GM12878 (cell line): ENCODE measurements around the gene HMCES. TPM values are rescaled to one million over a fixed set of nuclear protein-coding genes. Genes with fewer than 3 reads are reported as not detected.

Experiments
- ATAC-seq: fragments of 200-7000 bp; cut with Tn5 transposase; 3 replicates; pipeline ENCODE4 v1.9.1; 2020; ENCODE audit warnings: mild to moderate bottlenecking, moderate library complexity
- BruUV-seq: library from RNA; stranded (reverse); fragments of 400-500 nt; replicated peaks from 2 replicates; lab custom pipeline; 2021; lab: Mats Ljungman, UMichigan
- CTCF ChIA-PET: fragments of 300-600 bp; sonication (Branson Sonifier 250); formaldehyde crosslinking; extraction: SDS; loops from one replicate; lab custom pipeline; 2021; ENCODE audit warnings: inconsistent platforms; lab: Yijun Ruan, JAX
- POLR2A ChIA-PET: fragments of 350-600 bp; formaldehyde crosslinking; extraction: SDS; loops from one replicate; lab custom pipeline; 2021; ENCODE audit warnings: inconsistent platforms; lab: Charles Lee
- RAD21 ChIA-PET: fragments of 300-600 bp; sonication (Branson Sonifier 250); formaldehyde crosslinking; loops from one replicate; lab custom pipeline; 2023; ENCODE audit warnings: antibody characterized with exemption; ENCODE audit not compliant: unreplicated experiment; lab: Charles Lee
- SMC1A ChIA-PET: fragments of 300-600 bp; sonication (Branson Sonifier 250); formaldehyde crosslinking; loops from one replicate; lab custom pipeline; 2023; ENCODE audit not compliant: unreplicated experiment, uncharacterized antibody; lab: Charles Lee
- DNase-seq: peaks from one replicate; pipeline ENCODE4 v3.0.0-alpha.2; 2011; ENCODE audit warnings: low read depth, low spot score
- FAIRE-seq: peaks from 3 replicates; lab custom pipeline; 2011; peaks lifted over from hg19 to GRCh38; lab: Jason Lieb, UNC
- H2AFZ ChIP-seq: 2 replicates; pipeline ENCODE4 v1.6.0; 2011; ENCODE audit warnings: low read depth, low read length, control low read depth; ENCODE audit not compliant: control insufficient read depth
- H3K27ac ChIP-seq: 2 replicates; pipeline ENCODE4 v1.5.1; 2011; ENCODE audit warnings: control low read depth; ENCODE audit not compliant: control insufficient read depth, insufficient read depth
- H3K27me3 ChIP-seq, 2 experiments: replicated peaks in 1 of 2; 2 replicates each; pipeline versions ENCODE4 v1.6.0 to v1.6.1; 2011; ENCODE audit warnings: low read length in 1 of 2; ENCODE audit not compliant: control insufficient read depth in 2 of 2, insufficient read depth in 2 of 2
- H3K36me3 ChIP-seq, 2 experiments: 2 replicates each; pipeline ENCODE4 v1.5.1; 2011; ENCODE audit warnings: low read length in 1 of 2; ENCODE audit not compliant: control insufficient read depth in 2 of 2, insufficient read depth in 2 of 2
- H3K4me1 ChIP-seq: 2 replicates; pipeline ENCODE4 v1.6.1; 2011; ENCODE audit warnings: mild to moderate bottlenecking, low read length, moderate library complexity, mixed read lengths; ENCODE audit not compliant: control insufficient read depth, insufficient read depth
- H3K4me2 ChIP-seq: 2 replicates; pipeline ENCODE4 v1.6.0; 2011; ENCODE audit warnings: control low read depth; ENCODE audit not compliant: control insufficient read depth, insufficient read depth
- H3K4me3 ChIP-seq: fragments of 200-600 bp; sonication (generic); 2 replicates; pipeline ENCODE4 v1.5.1; 2016
- H3K79me2 ChIP-seq: 2 replicates; pipeline ENCODE4 v1.6.0; 2011; ENCODE audit warnings: low read length; ENCODE audit not compliant: control insufficient read depth, insufficient read depth
- H3K9ac ChIP-seq: 2 replicates; pipeline ENCODE4 v1.8.0; 2011; ENCODE audit warnings: low read length, control low read depth, mixed read lengths; ENCODE audit not compliant: control insufficient read depth, insufficient read depth
- H3K9me3 ChIP-seq: replicated peaks from 3 replicates; pipeline ENCODE4 v1.5.1; 2011; ENCODE audit warnings: mild to moderate bottlenecking, low read length; ENCODE audit not compliant: control insufficient read depth, insufficient read depth
- H4K20me1 ChIP-seq: 2 replicates; pipeline ENCODE4 v1.6.0; 2011; ENCODE audit not compliant: control insufficient read depth, insufficient read depth
- ATF7 ChIP-seq: fragments of 450-650 bp; IDR thresholded peaks from 2 replicates; pipeline ENCODE4 v1.6.1; 2016; ENCODE audit warnings: low read depth, mild to moderate bottlenecking
- CHD1 ChIP-seq: IDR thresholded peaks from 2 replicates; pipeline ENCODE4 v1.6.1; 2012; ENCODE audit warnings: low read depth, low read length, improper control_type of control experiment
- EED ChIP-seq: sonication (generic); IDR thresholded peaks from 2 replicates; pipeline ENCODE4 v1.6.1; 2016; ENCODE audit warnings: antibody characterized with exemption, low read depth
- FOXK2 ChIP-seq: fragments of 450-650 bp; IDR thresholded peaks from 2 replicates; pipeline ENCODE4 v1.6.1; 2017; ENCODE audit warnings: mild to moderate bottlenecking, moderate library complexity
- GABPA ChIP-seq: IDR thresholded peaks from 2 replicates; pipeline ENCODE4 v1.6.1; 2014; ENCODE audit warnings: antibody characterized with exemption, low read depth, mild to moderate bottlenecking, inconsistent platforms
- HDAC2 ChIP-seq: fragments of 200-600 bp; sonication (generic); IDR thresholded peaks from 2 replicates; pipeline ENCODE4 v1.6.1; 2017
- MYC ChIP-seq: IDR thresholded peaks from 2 replicates; pipeline ENCODE4 v1.6.1; 2011; ENCODE audit warnings: mild to moderate bottlenecking, low read length, moderate library complexity, inconsistent platforms; ENCODE audit not compliant: insufficient read depth, insufficient replicate concordance, insufficient read length, severe bottlenecking
- NFIC ChIP-seq: IDR thresholded peaks from 2 replicates; pipeline ENCODE4 v1.6.1; 2012; ENCODE audit warnings: low read depth, mild to moderate bottlenecking, inconsistent platforms, low read length, moderate library complexity
- POLR2A ChIP-seq: IDR thresholded peaks from 2 replicates; pipeline ENCODE4 v1.6.1; 2011; ENCODE audit warnings: low read depth, mild to moderate bottlenecking, low read length
- RFX5 ChIP-seq: IDR thresholded peaks from 2 replicates; pipeline ENCODE4 v1.6.1; 2011; ENCODE audit warnings: low read depth, low read length, improper control_type of control experiment
- STAT3 ChIP-seq: IDR thresholded peaks from 2 replicates; pipeline ENCODE4 v1.6.1; 2011; ENCODE audit warnings: low read depth, low read length, improper control_type of control experiment
- SUPT20H ChIP-seq: IDR thresholded peaks from 2 replicates; pipeline ENCODE4 v1.6.1; 2011; ENCODE audit warnings: low read depth, mild to moderate bottlenecking, low read length, moderate library complexity, borderline replicate concordance; ENCODE audit not compliant: control insufficient read depth
- TAF1 ChIP-seq: IDR thresholded peaks from 2 replicates; pipeline ENCODE4 v1.6.1; 2011; ENCODE audit warnings: mild to moderate bottlenecking, low read depth, low read length, borderline replicate concordance
- TARDBP ChIP-seq: IDR thresholded peaks from 2 replicates; pipeline ENCODE4 v1.6.1; 2016; ENCODE audit warnings: borderline replicate concordance
- ZNF24 ChIP-seq: fragments of 450-650 bp; IDR thresholded peaks from 2 replicates; pipeline ENCODE4 v1.6.1; 2017; ENCODE audit warnings: antibody characterized with exemption, mild to moderate bottlenecking
- ZNF384 ChIP-seq: IDR thresholded peaks from 2 replicates; pipeline ENCODE4 v1.6.1; 2012; ENCODE audit warnings: low read depth, mild to moderate bottlenecking, low read length, improper control_type of control experiment, borderline replicate concordance
- WGBS: methylation state at CpG from one replicate; pipeline ENCODE4 v1.1.6; 2016; ENCODE audit warnings: low lambda C conversion rate; ENCODE audit not compliant: insufficient replicate concordance, insufficient coverage; ENCODE audit errors: missing lambda C conversion rate; 5-methylcytosine and 5-hydroxymethylcytosine counted together
- in situ Hi-C: fragments of 300-500 bp; cut with MboI; formaldehyde crosslinking; loops from 9 replicates; pipeline ENCODE4 v1.14.3; 2018; ENCODE audit warnings: mixed read lengths
- intact Hi-C: fragments of 100-400 bp; cut with micrococcal nuclease; formaldehyde crosslinking; loops from one replicate; pipeline ENCODE4 v1.14.2; 2022; ENCODE audit not compliant: unreplicated experiment
- polyA plus RNA-seq, 11 experiments: library from polyadenylated mRNA; depleted of rRNA in 4 of 11; unstranded in 6 of 11; stranded (reverse) in 5 of 11; fragments of >200 nt; fragmentation: Nextera tagmentation in 4 of 11; fragmentation: Illumina TruSeq in 1 of 11; extraction: Ambion mirVana in 4 of 11; extraction: Trizol in 1 of 11; gene quantifications; 1 replicate in 1 of 11; 2 replicates in 10 of 11; pipeline versions ENCODE4 v1.2.1 to v1.2.3, GENCODE V29; 2011 to 2016; ENCODE audit warnings: inconsistent platforms in 2 of 11, missing spikeins in 2 of 11, low read depth in 1 of 11
- total RNA-seq, 4 experiments: library from RNA; depleted of rRNA in 3 of 4; stranded (reverse); fragments of >200 nt in 3 of 4; fragmentation: Illumina TruSeq in 1 of 4; extraction: Trizol in 1 of 4; gene quantifications; 2 replicates each; pipeline versions ENCODE4 v1.2.1 to v1.2.3, GENCODE V29; 2013 to 2021
- TF ChIP-seq, protein P1 (sequence below): fragments of 450-650 bp; IDR thresholded peaks from 2 replicates; pipeline ENCODE4 v1.6.1; 2017; ENCODE audit warnings: borderline replicate concordance
- TF ChIP-seq, protein P2 (sequence below): IDR thresholded peaks from 2 replicates; pipeline ENCODE4 v1.6.1; 2011; ENCODE audit warnings: borderline replicate concordance, low read depth, mild to moderate bottlenecking, moderate library complexity, low read length; ENCODE audit not compliant: insufficient read depth, poor library complexity, severe bottlenecking
- TF ChIP-seq, protein P3 (sequence below): IDR thresholded peaks from 2 replicates; pipeline ENCODE4 v1.6.1; 2012; ENCODE audit warnings: low read length, inconsistent platforms
- TF ChIP-seq, protein P4 (sequence below): IDR thresholded peaks from 2 replicates; pipeline ENCODE4 v1.6.1; 2011; ENCODE audit warnings: low read depth, mild to moderate bottlenecking, low read length, moderate library complexity, borderline replicate concordance; ENCODE audit errors: extremely low read depth

The HMCES gene
- total and polyA plus RNA-seq, 10 of the 15 experiments (the other 5 are each of a cell fraction or from before 2014, with no cell fraction given), result 12.4 to 49.8 (median 27.0) TPM

DNA sequence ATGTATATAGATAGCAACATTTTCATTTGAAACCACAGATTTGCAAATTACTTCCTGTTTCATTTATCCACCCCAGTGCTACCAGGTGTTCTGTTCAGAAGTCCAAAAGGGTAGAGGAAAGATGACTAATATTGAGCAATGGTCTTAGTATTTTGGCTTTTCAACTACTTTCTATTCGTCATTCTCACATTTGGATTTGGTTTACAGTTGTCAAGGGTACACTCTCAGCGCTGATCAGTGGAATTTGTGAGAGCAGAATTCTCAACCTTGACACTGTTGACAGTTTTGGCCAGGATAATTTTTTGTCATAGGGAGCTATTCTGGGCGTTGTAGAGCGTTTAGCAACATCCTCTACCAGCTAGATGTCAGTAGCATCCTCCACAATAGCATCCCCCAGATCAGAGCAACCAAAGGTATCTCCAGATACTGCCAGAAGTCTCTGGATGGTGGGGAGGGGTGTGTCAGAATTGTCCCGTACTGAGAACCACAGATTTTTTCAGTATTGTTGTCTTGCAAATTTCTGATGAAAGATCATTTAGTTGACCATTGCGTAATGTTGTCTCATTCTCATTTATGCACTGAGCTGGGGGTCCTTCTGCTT, 4.2 kb downstream of the HMCES start:
- peak overlapping the region; percentile 76 for H3K4me2 ChIP-seq
- intact Hi-C loops, result loop anchor here (2.0 kb wide), 1 partner anchor 28 kb away; no protein-coding TSS in a partner anchor
- TF ChIP-seq TARDBP (no peak), TAF1 (no peak), SUPT20H (no peak), FOXK2 (no peak), CHD1 (no peak), EED (peak; percentile 88), NFIC (peak; percentile 98), STAT3 (peak; percentile 71; the same call in 1 of the 2 replicates), HDAC2 (no peak), ZNF24 (no peak), RFX5 (no peak), MYC (no peak), ATF7 (peak; percentile 98), POLR2A (no peak), ZNF384 (no peak), GABPA (peak; percentile 72)
- TF ChIP-seq, protein P1, sequence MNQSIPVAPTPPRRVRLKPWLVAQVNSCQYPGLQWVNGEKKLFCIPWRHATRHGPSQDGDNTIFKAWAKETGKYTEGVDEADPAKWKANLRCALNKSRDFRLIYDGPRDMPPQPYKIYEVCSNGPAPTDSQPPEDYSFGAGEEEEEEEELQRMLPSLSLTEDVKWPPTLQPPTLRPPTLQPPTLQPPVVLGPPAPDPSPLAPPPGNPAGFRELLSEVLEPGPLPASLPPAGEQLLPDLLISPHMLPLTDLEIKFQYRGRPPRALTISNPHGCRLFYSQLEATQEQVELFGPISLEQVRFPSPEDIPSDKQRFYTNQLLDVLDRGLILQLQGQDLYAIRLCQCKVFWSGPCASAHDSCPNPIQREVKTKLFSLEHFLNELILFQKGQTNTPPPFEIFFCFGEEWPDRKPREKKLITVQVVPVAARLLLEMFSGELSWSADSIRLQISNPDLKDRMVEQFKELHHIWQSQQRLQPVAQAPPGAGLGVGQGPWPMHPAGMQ, result no peak
- TF ChIP-seq, protein P2, sequence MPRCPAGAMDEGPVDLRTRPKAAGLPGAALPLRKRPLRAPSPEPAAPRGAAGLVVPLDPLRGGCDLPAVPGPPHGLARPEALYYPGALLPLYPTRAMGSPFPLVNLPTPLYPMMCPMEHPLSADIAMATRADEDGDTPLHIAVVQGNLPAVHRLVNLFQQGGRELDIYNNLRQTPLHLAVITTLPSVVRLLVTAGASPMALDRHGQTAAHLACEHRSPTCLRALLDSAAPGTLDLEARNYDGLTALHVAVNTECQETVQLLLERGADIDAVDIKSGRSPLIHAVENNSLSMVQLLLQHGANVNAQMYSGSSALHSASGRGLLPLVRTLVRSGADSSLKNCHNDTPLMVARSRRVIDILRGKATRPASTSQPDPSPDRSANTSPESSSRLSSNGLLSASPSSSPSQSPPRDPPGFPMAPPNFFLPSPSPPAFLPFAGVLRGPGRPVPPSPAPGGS, result peak; percentile 94
- TF ChIP-seq, protein P3, sequence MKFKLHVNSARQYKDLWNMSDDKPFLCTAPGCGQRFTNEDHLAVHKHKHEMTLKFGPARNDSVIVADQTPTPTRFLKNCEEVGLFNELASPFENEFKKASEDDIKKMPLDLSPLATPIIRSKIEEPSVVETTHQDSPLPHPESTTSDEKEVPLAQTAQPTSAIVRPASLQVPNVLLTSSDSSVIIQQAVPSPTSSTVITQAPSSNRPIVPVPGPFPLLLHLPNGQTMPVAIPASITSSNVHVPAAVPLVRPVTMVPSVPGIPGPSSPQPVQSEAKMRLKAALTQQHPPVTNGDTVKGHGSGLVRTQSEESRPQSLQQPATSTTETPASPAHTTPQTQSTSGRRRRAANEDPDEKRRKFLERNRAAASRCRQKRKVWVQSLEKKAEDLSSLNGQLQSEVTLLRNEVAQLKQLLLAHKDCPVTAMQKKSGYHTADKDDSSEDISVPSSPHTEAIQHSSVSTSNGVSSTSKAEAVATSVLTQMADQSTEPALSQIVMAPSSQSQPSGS, result peak; percentile 98
- TF ChIP-seq, protein P4, sequence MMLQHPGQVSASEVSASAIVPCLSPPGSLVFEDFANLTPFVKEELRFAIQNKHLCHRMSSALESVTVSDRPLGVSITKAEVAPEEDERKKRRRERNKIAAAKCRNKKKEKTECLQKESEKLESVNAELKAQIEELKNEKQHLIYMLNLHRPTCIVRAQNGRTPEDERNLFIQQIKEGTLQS, result no peak

More for the DNA sequence above, 4.2 kb downstream of the HMCES start:
- no TSS peak for BruUV-seq
- in situ Hi-C loops, result no loop called here
- H3K4me3 ChIP-seq, result peak overlapping the region; percentile 1; the same call in 1 of the 2 replicates
- ChIA-PET POLR2A (interaction anchor here (0.6 to 3.4 kb wide), 10 partner anchors 11 to 162 kb away, joined by 3 to 19 read pairs (median 4); partner anchors contain the start of genes COPG1, IFT122, MBD4 and RAB43), SMC1A (interaction anchor here (1.1 to 6.0 kb wide), 6 partner anchors 10 to 37 kb away, joined by 3 to 75 read pairs (median 7); a partner anchor contains a TSS), RAD21 (interaction anchor here (0.8 to 2.8 kb wide), 11 partner anchors 10 to 1459 kb away, joined by 3 to 20 read pairs (median 5); partner anchors contain the start of gene COPG1), CTCF (interaction anchor here (0.6 to 2.7 kb wide), 10 partner anchors 22 to 611 kb away, joined by 3 to 23 read pairs (median 4); a partner anchor contains a TSS)
- H2AFZ ChIP-seq, result no peak overlapping the region
- H3K4me1 ChIP-seq, result peaks cover 36% of the 10 kb centered on the region
- no peak overlapping the region for H3K9ac ChIP-seq
- ATAC-seq, result peak; percentile 63
- H4K20me1 ChIP-seq, result peaks cover 2% of the 10 kb centered on the region; the same call in 1 of the 2 replicates
- peaks cover 0 to 3% of the 10 kb centered on the region in 2 experiments; a peak in 3 of 4 replicates for H3K36me3 ChIP-seq
- no peaks in the 10 kb centered on the region for H3K9me3 ChIP-seq
- peaks cover 6% of the 10 kb centered on the region for H3K79me2 ChIP-seq
- no peaks in the 10 kb centered on the region for H3K27me3 ChIP-seq
- no peak overlapping the region for H3K27ac ChIP-seq
- DNase-seq, result peak; percentile 88
- WGBS, result 10% methylated on average over 6 of the region's 6 CpGs
- FAIRE-seq, result peak; percentile 89
